ENCODE data around the gene ATP8B2.
"Not testable (repeated sequence)": the region's sequence is repeated elsewhere in the genome, so short reads cannot be mapped to it uniquely, and the experiment has no call there.

DNA sequence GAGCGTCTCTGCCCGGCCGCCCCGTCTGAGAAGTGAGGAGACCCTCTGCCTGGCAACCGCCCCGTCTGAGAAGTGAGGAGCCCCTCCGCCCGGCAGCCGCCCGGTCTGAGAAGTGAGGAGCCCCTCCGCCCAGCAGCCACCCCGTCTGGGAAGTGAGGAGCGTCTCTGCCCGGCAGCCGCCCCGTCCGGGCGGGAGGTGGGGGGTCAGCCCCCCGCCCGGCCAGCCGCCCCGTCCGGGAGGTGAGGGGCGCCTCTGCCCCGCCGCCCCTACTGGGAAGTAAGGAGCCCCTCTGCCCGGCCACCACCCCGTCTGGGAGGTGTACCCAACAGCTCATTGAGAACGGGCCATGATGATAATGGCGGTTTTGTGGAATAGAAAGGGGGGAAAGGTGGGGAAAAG is 37.7 kb upstream of the ATP8B2 start:
- TF ChIP-seq, protein P1, sequence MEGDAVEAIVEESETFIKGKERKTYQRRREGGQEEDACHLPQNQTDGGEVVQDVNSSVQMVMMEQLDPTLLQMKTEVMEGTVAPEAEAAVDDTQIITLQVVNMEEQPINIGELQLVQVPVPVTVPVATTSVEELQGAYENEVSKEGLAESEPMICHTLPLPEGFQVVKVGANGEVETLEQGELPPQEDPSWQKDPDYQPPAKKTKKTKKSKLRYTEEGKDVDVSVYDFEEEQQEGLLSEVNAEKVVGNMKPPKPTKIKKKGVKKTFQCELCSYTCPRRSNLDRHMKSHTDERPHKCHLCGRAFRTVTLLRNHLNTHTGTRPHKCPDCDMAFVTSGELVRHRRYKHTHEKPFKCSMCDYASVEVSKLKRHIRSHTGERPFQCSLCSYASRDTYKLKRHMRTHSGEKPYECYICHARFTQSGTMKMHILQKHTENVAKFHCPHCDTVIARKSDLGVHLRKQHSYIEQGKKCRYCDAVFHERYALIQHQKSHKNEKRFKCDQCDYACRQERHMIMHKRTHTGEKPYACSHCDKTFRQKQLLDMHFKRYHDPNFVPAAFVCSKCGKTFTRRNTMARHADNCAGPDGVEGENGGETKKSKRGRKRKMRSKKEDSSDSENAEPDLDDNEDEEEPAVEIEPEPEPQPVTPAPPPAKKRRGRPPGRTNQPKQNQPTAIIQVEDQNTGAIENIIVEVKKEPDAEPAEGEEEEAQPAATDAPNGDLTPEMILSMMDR (IDR thresholded peaks at IDR 0.05): not testable (repeated sequence)
- not testable (repeated sequence) for TF ChIP-seq POLR2A, POLR2AphosphoS5 (IDR thresholded peaks at IDR 0.05)

All from suprapubic skin (tissue), 4 donors.